ENCODE data around the gene ITCH.

- no peak for TF ChIP-seq EZH2 (IDR thresholded peaks at IDR 0.05; ENCODE audit: insufficient read depth, poor library complexity, severe bottlenecking)
- TF ChIP-seq EZH2phosphoT487 (IDR thresholded peaks at IDR 0.05; ENCODE audit: insufficient read depth, low read depth) = no peak
Observed at GRCh38 chr20:34558320-34559218, 195.5 kb downstream of the ITCH start, which contains the start of gene MAP1LC3A.
